ENCODE results near the gene CCL20.

The CCL20 gene

DNA sequence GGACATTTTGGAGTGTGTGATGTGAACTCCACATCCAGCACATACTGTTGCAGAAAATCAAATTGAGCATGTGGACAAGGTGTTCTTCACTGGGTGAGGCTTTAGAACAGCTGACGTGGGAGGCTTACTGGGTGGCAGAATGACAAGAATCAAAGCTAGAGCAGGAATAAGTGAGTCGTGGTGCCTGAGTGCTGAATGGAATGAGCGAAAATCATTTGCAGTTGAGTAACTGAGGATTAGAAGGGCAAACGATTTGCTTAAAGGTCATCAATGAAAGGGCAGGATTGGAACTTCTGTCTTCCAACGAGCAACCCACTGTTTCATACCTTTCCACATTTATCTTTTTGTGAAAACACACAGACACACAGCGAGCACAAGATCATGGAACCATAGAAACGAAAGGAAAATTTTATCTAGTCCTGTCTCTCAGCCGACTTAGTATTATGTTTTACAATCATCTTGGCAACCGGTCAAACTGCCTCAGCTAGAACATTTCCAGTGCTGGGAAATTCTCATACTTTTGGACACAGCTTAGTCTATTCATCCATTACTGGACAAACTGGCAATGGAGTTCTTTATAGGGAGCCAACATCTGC lies 50.6 kb downstream of the CCL20 start:
- DNase-seq (ENCODE audit: low read depth, low spot score), result no peak
- H3K4me3 ChIP-seq (ENCODE audit: low read length), result no peak overlapping the region

DNA sequence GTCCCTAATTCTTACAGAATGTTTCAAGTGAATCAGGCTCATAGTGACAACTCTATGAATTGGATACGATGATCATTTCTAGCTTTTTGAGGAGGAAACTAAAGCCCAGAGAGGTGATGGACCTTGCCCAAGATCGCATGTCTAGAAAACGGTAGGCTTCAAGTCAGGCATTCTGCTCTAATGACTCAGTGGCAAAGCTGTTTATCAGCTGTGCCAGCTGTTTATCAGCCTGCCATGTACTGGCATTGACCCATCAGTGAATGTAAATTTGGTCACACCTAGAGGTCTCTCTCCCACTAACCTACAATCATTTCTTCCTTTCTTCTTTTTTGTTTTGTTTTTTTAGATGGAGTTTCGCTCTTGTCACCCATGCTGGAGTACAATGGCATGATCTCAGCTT lies 51.6 kb downstream of the CCL20 start:
- DNase-seq (ENCODE audit: low read depth, low spot score), result no peak
- no peak overlapping the region for H3K4me3 ChIP-seq (ENCODE audit: low read length)

Data from Jurkat, Clone E6-1 (cell line).